Measurements from ENCODE around the gene DPPA3.

DPPA3 gene

DNA sequence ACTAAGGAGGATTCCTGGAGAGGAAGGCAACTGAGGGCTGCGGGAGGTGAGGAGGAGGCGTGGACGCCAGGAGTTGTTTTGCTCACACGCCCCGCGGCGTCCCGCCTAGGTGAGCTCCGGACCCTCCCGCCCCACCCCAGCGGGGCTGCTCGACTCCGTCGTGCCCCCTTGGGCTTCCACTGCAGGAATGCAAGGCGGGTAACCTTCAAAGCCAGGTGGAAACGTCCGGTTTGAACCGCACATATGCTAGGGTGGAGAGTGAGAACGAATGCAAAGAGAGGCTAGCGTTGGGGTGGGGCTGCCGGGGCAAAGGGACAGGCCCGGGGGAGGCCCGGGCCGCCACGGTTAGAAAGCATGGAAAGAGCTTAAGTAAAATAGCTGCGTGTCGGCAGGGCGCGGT is 5.4 kb upstream of the DPPA3 start:
- no peak overlapping the region for H3K27ac ChIP-seq
- TF ChIP-seq, protein P1, sequence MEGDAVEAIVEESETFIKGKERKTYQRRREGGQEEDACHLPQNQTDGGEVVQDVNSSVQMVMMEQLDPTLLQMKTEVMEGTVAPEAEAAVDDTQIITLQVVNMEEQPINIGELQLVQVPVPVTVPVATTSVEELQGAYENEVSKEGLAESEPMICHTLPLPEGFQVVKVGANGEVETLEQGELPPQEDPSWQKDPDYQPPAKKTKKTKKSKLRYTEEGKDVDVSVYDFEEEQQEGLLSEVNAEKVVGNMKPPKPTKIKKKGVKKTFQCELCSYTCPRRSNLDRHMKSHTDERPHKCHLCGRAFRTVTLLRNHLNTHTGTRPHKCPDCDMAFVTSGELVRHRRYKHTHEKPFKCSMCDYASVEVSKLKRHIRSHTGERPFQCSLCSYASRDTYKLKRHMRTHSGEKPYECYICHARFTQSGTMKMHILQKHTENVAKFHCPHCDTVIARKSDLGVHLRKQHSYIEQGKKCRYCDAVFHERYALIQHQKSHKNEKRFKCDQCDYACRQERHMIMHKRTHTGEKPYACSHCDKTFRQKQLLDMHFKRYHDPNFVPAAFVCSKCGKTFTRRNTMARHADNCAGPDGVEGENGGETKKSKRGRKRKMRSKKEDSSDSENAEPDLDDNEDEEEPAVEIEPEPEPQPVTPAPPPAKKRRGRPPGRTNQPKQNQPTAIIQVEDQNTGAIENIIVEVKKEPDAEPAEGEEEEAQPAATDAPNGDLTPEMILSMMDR (IDR thresholded peaks at IDR 0.05), result no peak
- H3K4me3 ChIP-seq, result no peak overlapping the region
- DNase-seq (ENCODE audit: low spot score), result no peak

DNA sequence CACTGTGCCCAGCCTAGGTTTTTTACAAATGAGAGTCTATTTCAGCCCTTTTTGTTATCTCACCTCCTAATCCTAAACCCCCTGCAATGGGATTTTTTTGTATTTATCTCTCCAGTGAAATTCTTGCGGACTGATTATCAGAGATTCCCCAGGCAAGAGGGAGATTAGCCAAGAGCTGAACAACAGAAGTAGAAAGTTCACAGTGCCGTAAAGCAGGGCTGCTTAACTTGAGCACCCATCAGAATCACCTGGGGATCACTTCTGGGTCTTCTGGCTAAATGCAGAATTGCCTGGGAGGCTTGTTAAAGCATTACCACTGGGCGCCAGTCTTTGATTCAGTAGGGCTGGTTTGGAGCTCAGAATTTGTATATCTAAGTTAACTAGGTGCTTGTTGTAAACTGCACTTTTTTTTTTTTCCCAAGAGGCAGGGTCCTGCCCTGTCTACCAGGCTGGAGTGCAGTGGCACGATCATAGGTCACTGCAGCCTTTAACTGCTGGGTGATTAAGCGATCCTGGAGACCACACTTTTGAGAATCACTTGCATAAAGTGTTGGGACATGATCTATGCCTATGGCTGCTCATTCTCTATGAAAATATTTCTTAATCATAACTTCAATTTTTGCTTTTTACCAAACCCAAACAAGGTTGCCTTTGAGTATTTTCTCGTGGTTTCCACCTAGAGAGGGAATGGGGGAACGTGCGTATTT is 1.1 kb upstream of the DPPA3 start:
- DNase-seq (ENCODE audit: low spot score), result no peak
- TF ChIP-seq, protein P1 (IDR thresholded peaks at IDR 0.05), result no peak
- H3K4me3 ChIP-seq, result no peak overlapping the region
- H3K27ac ChIP-seq, result no peak overlapping the region

DNA sequence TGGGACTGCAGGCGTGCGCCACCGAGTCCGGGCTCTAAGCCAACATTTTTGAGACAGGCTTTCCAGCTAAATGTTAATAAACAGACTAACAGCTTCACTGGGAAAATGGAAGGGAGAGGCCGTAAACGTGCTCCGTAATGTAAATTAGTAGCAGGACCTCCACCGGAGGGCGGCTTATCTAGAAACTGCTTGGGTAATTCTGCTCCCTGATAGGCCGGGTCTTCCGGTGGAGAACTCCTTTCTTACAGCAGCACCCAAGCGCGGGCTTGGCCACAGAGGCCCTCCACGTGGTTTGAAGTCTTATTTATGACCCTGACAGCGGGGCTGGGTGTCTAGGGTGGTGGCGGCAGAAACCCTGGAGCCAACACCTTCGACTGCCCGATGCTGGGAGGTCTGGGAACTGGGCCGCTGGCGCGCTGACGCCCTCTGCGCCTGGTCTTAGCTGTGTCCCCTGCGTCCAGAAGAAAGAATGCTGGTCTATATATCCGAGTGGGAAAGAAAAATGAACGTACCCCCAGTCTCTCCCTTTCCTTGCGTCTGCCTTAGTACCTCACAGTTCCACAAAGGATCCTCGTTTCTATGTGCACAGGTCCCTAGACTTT is 1.7 kb downstream of the DPPA3 start:
- Histone ChIP-seq H3K4me3 (no peak overlapping the region), H3K27ac (no peak overlapping the region)
- TF ChIP-seq, protein P1 (IDR thresholded peaks at IDR 0.05), result no peak
- no peak for DNase-seq (ENCODE audit: low spot score)

DNA sequence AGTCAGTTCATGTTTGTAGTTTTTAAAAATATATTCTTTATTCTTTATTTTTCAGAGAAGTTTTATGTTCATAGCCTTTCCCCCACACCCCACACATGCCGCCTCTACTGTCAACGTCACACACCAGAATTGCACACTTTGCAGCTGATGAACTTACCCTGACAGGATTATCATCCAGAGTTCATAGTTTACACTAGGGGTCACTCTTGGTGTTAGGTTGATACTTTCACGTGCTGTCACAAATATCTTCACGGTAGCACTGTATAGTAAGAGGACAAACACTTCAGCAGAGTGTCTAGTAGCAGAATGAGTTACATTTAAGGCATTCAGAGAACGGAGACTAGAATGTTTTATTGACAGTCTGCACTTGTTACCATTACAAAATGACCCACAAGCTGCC is 5.1 kb downstream of the DPPA3 start:
- Histone ChIP-seq H3K4me3 (no peak overlapping the region), H3K27ac (no peak overlapping the region)
- TF ChIP-seq, protein P1 (IDR thresholded peaks at IDR 0.05), result no peak
- no peak for DNase-seq (ENCODE audit: low spot score)

DNA sequence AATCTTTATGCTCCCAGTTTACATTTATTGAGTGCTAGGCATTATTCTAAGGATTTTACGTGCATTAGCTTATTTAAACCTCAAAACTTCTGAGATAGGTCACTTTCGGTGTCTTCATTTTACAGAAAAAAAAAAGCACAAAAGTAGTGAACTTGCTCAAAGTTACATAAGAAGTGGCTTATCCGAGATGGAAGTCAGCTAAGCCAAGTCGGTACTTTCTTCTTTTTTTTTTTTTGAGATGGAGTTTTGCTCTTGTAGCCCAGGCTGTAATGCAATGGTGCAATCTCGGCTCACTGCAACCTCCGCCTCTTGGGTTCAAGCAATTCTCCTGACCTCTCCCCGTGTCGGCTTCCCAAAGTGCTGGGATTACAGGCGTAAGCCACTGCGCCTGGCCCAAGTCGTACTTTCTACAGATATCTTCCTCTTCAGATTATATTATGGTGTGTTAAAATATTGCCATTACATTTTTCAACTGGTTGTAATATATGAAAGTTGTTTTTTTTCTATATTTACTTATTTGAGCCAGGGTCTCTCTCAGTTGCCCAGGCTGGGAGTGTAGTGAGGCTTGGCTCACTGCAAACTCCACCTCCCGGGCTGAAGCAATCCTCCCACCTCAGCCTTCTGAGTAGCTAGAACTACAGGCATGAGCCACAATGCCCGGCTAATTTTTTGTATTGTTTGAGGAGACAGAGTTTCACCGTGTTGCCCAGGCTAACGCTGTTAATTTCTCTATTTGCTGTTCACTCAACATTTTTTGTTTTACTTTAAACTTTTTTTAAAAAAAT is 8.9 kb downstream of the DPPA3 start:
- no peak overlapping the region for H3K27ac ChIP-seq
- TF ChIP-seq, protein P1 (IDR thresholded peaks at IDR 0.05), result no peak
- H3K4me3 ChIP-seq, result no peak overlapping the region
- no peak for DNase-seq (ENCODE audit: low spot score)

DNA sequence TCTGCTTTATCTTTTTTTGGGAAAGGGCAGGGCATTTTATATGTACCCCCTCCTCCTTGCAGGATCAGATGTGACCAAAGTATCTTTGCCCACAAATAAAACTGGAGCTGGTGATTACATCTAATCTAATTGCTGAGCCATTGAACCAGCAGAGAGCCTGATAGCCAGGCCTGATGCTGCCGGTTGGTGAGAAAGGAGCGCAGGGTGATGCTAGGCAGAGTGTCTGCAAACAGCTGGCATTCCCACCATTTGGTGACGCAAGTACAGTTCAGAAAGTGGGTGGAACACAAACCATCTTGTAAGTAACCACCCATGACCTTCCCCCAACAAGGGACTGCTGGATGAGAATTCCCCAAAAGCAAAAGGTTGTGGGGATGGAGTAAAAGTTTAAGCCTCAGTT is 12.7 kb downstream of the DPPA3 start:
- Histone ChIP-seq H3K4me3 (no peak overlapping the region), H3K27ac (no peak overlapping the region)
- no peak for DNase-seq (ENCODE audit: low spot score)
- TF ChIP-seq, protein P1 (IDR thresholded peaks at IDR 0.05), result no peak

All from coronary artery (tissue), 2 donors.